Endometrial microvascular endothelial cells (primary cell): ENCODE data around the gene PURB. TPM values are rescaled to one million over a fixed set of nuclear protein-coding genes. Genes with fewer than 3 reads are reported as not detected.
"Not testable (repeated sequence)": the region's sequence is repeated elsewhere in the genome, so short reads cannot be mapped to it uniquely, and the experiment has no call there.

ENCODE experiments used
- in situ Hi-C: cut with HindIII; loops from 2 replicates; pipeline ENCODE4 v1.10.0; 2017; ENCODE audit warnings: low sequenced_read_pairs, low pct_unique_long_range_greater_than_20kb; ENCODE audit errors: inconsistent ontology term
- total RNA-seq: library from RNA; depleted of rRNA; stranded (reverse); fragments of >200 nt; gene quantifications from one replicate; pipeline ENCODE4 v1.2.3, GENCODE V29; 2015; ENCODE audit errors: inconsistent ontology term

The PURB gene
- total RNA-seq, 1 donor from 2014 or later: 18.0 TPM

DNA sequence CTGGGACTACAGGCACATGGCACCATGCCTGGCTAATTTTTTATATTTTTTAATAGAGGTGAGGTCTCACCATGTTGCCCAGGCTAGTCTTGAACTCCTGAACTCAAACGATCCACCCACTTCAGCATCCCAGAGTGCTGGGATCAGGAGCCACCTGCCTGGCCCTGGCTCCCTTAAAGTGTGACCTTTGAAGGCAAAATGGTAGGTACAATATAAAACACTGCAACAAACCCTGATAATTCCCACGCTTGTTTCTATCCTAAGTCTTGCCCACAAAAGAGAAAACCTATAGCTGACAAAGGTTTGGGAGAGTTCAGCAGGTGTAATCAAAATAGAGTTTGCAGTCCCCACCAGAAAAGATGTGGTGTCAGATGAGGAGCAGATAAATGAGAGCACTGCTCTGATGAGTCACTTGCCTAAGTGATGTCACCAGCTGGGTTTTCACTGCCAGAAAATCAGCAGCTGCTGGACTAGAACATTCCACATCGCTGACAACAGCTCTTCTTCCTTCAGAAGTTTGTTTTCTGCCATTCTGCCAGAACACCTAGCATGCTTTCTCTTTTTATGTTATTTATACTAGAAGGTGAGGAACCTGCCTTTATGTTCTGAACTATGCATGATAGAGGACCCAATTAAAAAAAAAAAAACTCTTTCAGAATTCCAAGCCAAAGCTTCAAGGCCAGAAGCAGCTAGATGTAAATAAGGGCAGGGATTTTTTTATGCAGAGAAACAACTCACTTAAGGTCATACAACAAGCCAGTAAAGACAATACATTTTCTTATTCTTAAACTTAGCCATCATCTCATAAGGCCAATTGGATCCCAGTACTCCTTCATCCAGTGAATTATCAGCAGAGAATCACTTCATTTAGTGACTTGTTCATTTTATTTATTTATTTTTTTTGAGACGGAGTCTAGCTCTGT is 18.0 kb downstream of the PURB start:
- in situ Hi-C loops: no loop called here

DNA sequence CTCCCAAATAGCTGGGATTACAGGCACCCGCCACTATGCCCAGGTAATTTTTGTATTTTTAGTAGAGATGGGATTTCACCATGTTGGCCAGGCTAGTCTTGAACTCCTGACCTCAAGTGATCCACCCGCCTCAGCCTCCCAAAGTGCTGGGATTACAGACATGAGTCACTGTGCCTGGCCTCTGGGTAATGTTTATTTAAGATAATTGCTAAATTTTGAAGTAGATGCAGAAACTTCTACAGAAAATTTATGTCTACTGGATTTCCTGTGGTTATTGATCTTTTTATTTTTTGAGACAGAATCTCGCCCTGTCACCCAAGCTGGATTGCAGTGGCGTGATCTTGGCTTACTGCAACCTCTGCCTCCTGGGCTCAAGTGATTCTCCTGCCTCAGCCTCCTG is 23.4 kb downstream of the PURB start:
- in situ Hi-C loops: not testable (repeated sequence)

DNA sequence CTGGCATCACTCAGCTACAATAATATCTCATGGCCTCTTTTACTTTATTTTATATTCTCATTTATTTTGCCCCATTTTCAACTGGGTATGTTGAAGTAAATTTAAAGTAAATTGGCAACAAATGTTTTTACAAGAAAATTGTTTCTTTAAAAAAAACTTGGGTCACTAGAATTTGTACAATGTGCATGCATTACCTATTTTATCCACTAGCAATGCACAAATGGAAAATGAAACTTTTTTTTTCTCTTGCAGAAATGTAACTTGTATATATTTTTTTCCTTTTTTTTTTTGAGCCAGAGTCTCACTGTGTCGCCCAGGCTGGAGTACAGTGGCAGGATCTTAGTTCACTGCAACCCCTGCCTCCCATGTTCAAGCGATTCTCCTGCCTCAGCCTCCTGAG is 27.2 kb downstream of the PURB start:
- in situ Hi-C loops: no loop called here

GRCh38 chr7:44854644-44855364 is 30.5 kb downstream of the PURB start:
- in situ Hi-C loops: no loop called here

DNA sequence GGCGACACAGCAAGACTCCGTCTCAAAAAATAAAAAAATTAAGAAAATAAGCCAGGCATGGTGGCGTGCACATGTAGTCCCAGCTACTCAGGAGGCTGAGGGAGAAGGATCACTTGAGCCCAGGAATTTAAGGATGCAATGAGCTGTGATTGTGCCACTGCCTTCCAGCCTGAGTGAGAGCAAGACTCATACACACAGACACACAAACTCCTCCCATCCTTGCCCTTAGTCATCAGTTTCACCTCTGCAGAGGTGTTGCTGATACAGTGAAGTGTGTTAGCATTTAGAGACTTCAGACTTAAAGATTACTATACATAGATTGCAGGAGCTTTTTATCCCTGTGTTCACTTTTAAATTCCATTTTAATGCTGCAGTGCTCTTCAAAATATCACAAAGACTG is 31.9 kb downstream of the PURB start:
- in situ Hi-C loops: no loop called here

DNA sequence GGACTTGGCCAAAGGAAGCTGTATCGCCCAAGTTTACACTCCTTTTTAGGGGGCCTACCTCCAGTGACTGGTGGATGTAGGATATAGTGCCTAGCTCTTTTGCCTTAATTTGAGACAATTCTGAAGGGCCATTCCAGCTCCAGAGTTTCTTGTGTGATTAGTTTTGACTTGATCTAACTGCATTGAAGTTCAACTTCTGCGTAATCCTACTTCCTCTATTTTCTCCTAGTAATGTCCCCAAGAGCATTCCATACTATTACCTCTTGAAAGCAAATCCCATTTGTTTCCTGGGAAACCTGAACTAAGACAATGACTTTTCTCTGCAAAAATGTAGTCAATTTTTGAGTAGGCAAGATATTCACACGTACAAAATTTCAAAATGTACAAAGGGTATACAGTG is 32.7 kb downstream of the PURB start:
- in situ Hi-C loops: no loop called here

GRCh38 chr7:44849885-44850544 is 35.3 kb downstream of the PURB start:
- in situ Hi-C loops: no loop called here

- in situ Hi-C loops: no loop called here
Measured at GRCh38 chr7:44849259-44849884, 36.0 kb downstream of the PURB start.

DNA sequence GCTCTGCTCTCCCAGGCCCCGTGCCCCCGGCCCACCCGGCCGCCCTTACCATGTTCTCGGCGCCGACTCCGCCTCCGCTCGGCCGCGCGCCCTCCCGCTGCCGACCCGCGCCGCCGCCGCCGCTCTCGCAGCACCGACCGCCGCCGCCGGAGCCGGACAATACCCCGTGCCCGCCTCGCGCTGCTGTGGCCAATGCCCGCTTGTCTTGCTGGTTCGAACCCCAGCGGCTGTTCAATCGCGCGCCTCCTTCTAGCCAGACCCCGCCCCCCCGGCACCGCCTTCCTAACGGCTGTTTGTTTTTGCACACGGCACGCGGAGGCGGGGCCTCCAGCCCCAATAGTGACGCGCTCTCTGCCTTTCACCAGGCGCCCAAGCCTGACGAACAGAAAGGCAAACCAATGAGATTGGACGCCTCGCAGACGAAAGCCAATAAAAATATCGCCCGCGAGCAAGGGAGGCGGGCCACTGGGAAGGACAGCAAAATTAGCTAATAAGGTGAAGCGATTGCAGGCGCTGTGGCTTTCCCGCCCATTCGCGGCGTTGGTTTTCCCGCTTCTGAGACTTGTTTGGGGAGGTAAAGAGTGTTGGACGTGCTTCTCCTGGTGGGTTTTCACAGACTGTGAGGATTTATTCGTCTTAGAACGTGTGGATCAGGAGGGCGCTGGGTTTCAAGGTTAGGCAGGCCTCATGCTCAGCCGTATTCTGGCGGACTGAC is 37.3 kb downstream of the PURB start, which contains the start of gene H2AZ2:
H2AZ2 (minus strand) TSS at position 168 of the 715 bp plus-strand sequence; CDS start at position 52, 116 bp downstream.
- in situ Hi-C loops: no loop called here

GRCh38 chr7:44847509-44847919 is 37.8 kb downstream of the PURB start:
- in situ Hi-C loops: no loop called here

- in situ Hi-C loops: no loop called here
Measured at GRCh38 chr7:44846816-44847508, 38.4 kb downstream of the PURB start.

DNA sequence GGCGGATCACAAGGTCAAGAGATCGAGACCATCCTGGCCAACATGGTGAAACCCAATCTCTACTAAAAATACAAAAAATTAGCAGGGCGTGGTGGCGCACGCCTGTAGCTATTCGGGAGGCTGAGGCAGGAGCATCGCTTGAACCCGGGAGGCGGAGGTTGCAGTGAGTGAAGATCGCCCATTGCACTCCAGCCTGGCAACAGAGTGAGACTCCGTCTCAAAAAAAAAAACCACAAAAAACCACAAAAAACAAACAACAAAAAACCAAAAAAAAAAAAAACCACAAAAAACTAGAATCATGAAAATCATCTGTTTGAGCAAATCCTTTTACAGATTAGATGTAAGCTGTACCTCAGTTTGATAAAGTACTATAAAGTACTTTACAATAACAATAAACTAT is 38.9 kb downstream of the PURB start:
- in situ Hi-C loops: not testable (repeated sequence)

DNA sequence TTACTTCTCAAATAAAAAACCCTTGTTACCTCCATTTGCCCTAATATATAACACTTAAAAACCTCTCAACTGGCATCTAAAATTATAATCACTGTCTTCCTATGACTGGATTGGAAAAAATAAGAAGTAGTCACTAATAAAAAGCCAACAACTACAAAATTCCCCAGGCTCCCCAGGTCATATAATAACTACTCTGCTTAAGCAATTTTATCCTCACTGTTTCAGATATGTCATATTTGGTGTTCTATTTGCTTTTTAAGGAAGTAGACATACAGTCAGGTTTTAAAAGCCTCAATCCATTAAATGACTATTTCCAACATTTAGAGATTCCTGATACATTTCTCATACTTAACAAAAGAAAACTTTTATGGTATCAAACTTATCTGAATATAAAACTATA is 39.9 kb downstream of the PURB start:
- in situ Hi-C loops: no loop called here

- in situ Hi-C loops: not testable (repeated sequence)
Measured at GRCh38 chr7:44843440-44843839, 41.9 kb downstream of the PURB start.

GRCh38 chr7:44842675-44843074 is 42.7 kb downstream of the PURB start:
- in situ Hi-C loops: not testable (repeated sequence)

DNA sequence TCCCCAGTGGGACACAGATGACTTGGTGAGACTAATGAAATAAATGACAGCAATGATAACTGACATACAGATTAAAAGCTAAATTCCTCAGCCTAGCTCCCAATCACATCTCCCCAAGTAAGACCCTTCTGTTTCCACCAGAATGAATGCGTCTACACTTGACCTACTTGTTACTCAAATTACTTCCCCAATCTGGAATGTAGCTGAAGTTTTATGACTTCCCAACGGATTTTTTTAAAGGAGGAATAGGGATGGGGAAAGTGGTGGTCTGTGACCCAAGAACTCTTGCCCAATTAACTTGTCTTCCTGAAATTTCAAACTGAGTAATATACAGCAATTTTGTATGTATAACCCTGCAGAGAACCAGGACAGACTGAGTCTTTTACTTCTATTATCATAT is 46.6 kb downstream of the PURB start:
- in situ Hi-C loops: no loop called here

GRCh38 chr7:44827567-44827966 is 57.8 kb downstream of the PURB start:
- in situ Hi-C loops: no loop called here
